GM21390 (cell line): ENCODE results near the gene AGR3.
A peak's percentile ranks its signal among the peaks of the same experiment; 100 is the strongest.

Source experiments
- ATAC-seq: cut with Tn5 transposase; IDR thresholded peaks from one replicate; pipeline ENCODE4 v1.9.1; 2021; ENCODE audit not compliant: unreplicated experiment

AGR3 gene

GRCh38 chr7:16881844-16882243 lies at the start of gene AGR3:
Gene AGR3 (minus strand): TSS chr7:16881983. CDS start chr7:16878618, 3,365 bp downstream.
- ATAC-seq, result no peak

GRCh38 chr7:16930946-16931345 lies 49.2 kb upstream of the AGR3 start:
- ATAC-seq, result no peak

DNA sequence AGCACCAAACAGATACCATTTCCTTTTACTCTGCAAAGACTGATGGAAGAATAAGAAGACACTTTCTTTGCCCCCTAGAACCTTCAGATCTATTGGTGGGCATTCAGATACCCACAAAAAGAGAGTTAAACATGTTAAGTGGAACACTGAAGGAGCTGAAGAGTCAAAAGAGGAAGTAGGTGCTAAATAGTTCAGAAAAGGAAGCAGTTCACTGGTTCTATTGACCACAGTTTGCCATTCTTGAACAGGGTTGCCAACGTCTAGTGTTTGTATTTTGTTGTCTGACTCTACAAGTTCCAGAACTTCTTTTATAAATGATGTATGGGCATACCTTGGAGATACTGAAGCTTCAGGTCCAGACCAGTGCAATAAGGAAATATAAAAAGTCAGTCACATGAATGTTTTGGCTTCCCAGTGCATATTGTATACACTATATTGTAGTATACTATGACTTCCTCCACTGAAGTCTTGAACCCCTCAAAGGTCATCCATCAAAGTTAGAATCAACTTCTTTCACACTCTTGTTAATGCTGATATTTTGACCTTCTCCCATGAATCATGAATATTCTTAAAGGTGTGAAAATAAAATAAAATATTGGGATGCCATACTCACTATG lies 47.5 kb upstream of the AGR3 start:
- peak; percentile 84 for ATAC-seq

DNA sequence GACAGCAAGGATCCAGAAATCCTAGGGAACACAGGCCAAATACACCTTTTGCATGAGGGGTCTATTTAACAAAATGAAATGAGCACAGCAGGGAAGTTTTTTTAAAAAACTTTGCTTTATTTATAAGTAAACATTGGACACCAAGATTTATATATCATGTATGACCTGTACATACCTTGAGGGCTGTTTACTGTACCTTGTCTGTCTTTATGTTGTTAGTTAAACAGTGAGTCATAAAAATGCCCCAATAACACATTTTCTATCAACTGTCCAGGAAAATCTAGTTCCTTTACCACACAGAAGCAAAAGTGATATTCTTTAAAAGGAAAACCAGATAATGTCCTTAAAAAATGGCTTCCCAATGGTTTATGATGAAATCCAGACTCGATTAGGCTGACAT lies 45.1 kb upstream of the AGR3 start:
- ATAC-seq, result no peak

DNA sequence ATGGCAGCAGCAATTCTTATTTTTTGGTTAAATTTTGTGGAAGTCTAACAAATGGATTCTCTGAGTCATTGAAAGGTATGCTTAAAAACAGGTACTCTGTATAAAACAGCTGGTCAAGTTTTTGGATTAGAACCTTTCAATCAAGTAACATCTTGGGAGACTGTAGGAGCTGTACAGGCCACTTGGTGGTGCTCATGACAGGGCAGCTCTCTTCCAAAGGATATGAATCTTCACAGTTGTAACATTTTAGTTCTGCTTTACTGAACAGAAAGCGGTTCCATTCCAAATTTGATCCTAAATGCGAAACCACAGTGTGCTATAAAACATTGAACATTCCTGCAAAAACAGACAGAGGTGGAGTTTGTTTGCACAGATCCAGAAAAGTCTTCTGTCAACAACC lies 44.5 kb upstream of the AGR3 start:
- peak; percentile 45 for ATAC-seq

DNA sequence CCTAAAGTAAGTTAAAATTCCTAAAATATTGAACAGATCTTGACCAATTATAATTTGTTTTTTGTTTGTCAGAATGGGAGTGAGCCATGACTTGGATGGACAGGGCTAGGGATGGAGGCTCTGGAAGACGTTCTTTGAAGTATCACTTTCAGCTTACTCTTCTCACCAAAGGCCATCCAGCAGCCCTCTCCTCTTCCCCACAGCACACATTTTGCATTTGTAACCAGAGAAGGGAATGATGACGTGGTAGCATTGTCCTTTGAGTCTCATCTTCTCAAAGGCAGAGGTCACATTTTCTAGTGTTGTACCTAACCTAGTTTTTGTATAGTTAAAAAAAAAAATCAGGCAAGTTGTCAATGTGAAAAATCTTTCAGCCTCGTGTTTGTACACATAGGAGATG lies 43.8 kb upstream of the AGR3 start:
- ATAC-seq, result no peak

- ATAC-seq, result no peak
These were observed 41.2 kb upstream of the AGR3 start for GRCh38 chr7:16923019-16923418.

DNA sequence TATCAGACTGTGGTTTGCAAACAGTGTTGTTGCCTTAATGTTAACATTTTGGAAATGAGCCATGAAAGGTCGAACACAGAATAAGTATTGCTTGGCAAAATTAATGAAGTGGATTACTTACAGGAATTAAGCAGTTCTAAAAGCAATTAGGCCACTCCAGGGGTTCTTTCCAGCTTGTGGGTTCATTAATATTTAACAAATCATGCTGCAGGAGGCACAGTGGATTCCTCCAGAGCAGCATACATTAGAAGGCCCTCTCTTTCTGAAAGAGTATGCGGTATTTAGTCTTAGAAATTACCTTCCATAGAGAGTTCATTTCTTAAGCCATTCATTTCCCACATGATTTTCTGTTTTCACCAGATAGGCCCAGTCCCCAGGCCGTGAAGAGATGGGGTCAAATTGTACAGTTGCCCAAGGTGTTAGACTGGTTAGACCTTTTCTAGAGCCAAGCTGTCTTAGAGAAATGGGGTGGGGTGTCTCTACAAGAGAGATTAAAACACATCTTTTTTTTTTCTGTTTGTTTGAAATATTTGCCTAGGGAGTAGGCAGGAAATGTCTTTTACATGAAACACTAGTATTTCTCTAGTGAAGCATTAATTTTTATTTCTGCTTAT lies 40.0 kb upstream of the AGR3 start:
- no peak for ATAC-seq

- ATAC-seq, result no peak
These were observed 39.4 kb upstream of the AGR3 start for GRCh38 chr7:16921151-16921550.

DNA sequence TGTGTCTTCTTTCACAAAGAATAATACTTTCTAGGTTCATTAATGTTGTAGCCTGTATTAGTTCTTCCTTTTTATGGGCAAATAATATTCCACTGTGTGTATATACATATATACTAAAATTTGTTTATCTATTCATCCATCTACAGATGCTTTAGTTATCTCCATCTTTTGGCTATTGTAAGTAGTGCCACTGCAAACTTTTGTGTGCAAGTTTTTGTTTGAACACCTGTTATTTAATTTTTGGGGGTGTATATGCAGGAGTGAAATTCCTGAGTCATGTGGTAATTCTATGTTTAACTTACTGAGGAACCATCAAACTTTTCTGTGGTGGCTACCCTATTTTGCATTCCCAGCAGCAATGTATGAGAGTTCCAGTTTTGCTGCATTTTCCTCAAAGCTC lies 37.7 kb upstream of the AGR3 start:
- no peak for ATAC-seq

DNA sequence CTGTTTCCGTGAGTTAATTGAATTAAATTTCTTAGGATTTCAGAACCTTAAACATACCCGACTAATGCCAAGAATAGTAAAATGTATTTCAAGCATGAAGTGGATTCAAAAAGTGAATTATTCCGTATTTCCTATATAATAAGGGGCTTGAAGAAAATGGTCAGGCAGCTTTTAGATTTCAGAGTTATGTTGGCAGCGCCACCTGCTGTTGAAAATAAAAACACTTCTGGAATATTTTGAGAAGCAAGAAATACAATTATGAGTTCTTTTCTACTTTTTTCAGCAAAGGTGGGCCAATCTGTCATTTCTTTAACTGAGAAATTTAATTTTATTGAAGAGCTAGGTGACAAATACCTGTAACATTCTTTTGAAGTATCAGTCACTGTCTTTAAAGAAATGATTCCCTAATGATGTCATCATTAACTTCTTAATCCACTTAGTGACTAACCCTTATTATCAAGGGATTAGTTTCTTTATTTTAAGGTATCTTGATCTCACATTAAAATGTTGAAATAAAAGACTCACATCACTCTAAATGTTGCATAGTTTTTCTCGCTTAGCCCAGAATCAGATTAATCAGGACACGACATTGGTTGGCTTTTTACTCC lies 36.6 kb upstream of the AGR3 start:
- no peak for ATAC-seq

DNA sequence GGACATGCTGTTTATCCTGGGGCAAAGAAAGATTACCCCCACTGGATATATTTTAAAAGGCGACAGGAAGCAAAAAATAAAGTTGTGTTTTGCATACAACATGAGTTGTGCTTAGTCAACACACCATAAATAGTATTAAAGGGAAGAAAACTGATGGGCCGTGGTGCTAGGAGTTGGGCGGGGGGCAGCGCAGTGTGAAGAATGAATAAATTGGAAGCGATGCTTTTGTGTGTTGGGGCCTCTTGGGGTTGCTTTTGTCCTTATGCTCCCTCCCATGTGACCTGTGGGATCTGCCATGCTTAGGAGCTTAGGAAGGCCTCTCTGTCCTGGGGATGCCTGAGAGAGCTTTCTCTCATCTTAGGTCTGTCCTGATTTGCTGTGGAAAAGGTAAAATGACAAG lies 35.0 kb upstream of the AGR3 start:
- ATAC-seq, result no peak

DNA sequence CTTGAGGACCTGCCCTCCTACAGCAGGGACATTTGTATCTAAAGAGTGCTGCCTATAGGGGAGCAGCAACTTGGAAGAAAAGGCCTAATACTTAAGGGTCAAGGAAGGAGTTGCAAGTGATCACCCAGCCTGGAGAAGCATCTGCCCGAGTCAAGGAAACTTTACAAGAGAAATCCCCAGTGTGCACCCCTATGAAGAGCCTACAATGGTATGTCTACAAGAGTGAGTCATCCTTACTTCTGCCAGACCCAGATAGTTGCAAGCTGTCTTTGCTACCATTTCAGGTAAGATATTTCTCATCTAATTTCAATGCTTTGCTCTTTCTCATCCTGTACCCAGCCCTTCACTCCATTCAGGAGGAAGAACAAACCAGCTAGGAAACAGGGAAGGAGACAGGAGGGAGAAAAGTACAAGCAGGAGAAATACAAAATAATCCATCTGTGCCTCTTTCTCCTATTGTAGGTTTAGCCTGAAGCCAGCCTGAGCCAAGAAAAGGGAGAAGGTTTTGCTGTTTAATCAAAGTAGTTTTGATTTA lies 34.4 kb upstream of the AGR3 start:
- no peak for ATAC-seq

DNA sequence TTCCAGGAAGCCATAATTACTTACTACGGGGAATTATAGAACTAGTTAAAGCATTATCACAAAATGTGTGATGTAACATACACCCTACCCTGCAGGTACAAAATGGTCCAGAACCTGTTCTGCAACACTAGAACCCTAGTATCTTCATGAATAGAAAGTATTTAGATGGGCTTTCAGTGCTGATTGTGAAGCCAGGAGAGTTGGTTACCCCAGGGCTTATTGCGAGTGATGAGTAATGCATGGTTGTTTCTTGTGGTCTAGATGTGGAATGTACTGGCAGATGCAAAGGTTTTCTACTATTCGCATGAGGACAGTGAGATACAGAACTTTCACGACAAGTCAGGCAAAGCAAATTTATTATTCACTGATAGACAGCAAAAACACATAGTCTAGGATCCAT lies 33.6 kb upstream of the AGR3 start:
- ATAC-seq, result no peak

- ATAC-seq, result no peak
These were observed 33.0 kb upstream of the AGR3 start for GRCh38 chr7:16914771-16915170.

DNA sequence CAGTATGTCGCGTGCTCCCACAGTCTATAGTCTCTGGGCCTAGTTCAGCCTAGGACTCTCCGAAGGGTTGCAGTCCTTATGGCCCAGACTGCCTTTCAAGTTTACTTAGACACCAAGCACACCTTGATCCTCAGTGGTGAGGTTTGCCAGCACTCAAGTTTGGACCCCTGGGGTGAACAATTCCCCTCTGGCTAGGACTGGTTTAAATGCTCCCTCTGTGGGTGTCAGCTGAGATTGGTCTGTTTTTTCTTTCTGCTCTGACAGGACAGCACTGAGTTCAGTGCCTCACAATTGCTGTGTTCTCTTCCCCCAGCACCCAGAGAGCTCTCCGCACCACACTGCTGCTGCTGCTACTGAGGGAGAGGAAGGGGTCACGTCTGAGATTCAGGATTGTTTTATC lies 31.9 kb upstream of the AGR3 start:
- ATAC-seq, result no peak

- ATAC-seq, result no peak
These were observed 30.8 kb upstream of the AGR3 start for GRCh38 chr7:16912540-16912939.

DNA sequence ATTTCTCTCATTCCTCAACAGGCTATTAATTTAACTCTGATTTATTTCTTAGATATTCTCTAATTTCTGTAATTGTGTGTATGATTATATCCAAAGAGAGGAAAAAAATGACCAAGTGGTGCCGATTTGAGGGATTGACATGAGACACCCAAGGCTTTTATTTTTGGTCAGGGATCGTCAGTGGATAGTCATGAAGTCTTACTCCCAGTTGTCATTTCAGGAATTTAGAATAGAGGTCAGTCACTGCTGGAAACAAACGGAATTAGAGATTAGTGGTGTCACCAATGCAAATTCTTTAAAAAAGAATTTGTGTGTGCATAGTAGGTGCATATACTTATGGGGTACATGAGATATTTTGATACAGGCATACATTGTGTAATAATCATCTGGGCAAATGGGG lies 26.8 kb upstream of the AGR3 start:
- ATAC-seq, result no peak

GRCh38 chr7:16905300-16906044 lies 23.7 kb upstream of the AGR3 start:
- ATAC-seq, result no peak

- ATAC-seq, result no peak
These were observed 22.3 kb upstream of the AGR3 start for GRCh38 chr7:16904076-16904475.

GRCh38 chr7:16900209-16900768 lies 18.5 kb upstream of the AGR3 start:
- ATAC-seq, result no peak
